NOMO-1 treated with dmso at 0.1 percent for 144 hours (cell line): Measurements from ENCODE around the gene HSCB.
"Not testable (repeated sequence)": the region's sequence is repeated elsewhere in the genome, so short reads cannot be mapped to it uniquely, and the experiment has no call there.

Experiments
- DNase-seq: peaks from one replicate; lab custom pipeline; 2025; ENCODE audit not compliant: unreplicated experiment; lab: John Stamatoyannopoulos, UW

Gene HSCB

GRCh38 chr22:28738876-28739275 lies 3.0 kb upstream of the HSCB start:
- not testable (repeated sequence) for DNase-seq

- no peak for DNase-seq
Measured at GRCh38 chr22:28741200-28741784, 547 bp upstream of the HSCB start.

GRCh38 chr22:28742562-28742962 lies 723 bp downstream of the HSCB start:
- DNase-seq = no peak

GRCh38 chr22:28743852-28744251 lies 2.0 kb downstream of the HSCB start:
- DNase-seq = no peak

DNA sequence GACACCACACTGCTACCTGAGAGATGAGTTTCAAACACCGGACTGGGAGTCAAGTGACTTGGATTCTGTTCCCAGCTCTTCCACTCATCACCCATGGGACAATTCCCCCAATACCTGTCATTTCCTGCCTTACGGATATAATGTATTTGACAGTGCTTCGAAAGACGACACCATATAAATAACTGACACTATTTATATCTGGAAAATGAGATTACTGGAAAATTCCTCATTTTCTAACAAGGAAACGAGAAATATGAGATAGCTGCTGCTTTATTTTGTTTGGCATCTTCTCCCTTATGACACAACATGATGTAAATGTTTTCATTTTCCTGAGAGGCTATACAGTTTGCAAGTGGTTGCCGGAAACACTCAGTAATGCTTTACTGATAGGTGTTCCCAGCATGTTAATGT lies 8.6 kb downstream of the HSCB start:
- no peak for DNase-seq

DNA sequence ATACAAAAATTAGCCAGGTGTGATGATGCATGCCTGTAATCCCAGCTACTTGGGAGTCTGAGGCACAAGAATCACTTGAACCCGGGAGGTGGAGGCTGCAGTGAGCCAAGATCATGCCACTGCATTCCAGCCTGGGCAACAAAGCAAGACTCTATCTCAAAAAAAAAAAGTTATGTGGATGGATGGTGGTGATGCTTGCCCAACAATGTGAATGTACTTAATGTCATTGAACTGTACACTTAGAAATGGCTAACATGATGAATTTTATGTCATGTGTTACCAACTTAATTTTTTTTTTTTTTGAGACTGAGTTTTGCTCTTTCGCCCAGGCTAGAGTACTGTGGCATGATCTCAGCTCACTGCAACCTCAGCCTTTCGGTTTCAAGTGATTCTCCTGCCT lies 12.7 kb downstream of the HSCB start:
- DNase-seq = not testable (repeated sequence)

GRCh38 chr22:28759861-28760560 lies 18.2 kb downstream of the HSCB start:
- peak; percentile 39 for DNase-seq

DNA sequence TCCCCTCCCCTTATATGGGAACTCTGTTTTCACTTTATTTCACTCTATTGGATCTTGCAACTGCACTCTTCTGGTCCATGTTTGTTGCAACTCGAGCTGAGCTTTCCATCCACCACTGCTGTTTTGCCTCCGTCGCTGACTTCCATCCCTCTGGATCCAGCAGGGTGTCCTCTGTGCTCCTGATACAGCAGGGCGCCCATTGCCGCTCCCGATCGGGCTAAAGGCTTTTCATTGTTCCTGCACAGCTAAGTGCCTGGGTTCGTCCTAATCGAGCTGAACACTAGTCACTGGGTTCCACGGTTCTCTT lies 19.6 kb downstream of the HSCB start:
- no peak for DNase-seq

- not testable (repeated sequence) for DNase-seq
Measured at GRCh38 chr22:28762000-28762399, 20.2 kb downstream of the HSCB start.

DNA sequence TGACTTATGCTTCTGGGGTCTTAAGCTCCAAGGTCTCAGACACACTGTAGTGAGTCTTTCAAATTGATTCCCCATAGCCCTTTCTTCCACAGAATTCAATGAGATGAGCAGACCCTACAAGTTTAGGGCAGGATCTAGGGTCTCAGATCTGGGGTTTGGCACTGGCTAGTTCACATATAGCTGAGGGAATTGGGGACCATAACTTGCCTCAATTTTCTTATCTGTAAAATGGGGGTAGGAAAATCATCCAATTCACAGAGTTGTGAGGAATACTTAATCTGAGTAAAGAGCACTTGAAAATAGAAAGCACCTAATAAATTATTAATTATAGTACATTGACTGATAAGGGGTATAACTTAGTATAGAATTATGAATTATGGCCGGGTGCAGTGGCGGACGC lies 24.8 kb downstream of the HSCB start:
- no peak for DNase-seq

DNA sequence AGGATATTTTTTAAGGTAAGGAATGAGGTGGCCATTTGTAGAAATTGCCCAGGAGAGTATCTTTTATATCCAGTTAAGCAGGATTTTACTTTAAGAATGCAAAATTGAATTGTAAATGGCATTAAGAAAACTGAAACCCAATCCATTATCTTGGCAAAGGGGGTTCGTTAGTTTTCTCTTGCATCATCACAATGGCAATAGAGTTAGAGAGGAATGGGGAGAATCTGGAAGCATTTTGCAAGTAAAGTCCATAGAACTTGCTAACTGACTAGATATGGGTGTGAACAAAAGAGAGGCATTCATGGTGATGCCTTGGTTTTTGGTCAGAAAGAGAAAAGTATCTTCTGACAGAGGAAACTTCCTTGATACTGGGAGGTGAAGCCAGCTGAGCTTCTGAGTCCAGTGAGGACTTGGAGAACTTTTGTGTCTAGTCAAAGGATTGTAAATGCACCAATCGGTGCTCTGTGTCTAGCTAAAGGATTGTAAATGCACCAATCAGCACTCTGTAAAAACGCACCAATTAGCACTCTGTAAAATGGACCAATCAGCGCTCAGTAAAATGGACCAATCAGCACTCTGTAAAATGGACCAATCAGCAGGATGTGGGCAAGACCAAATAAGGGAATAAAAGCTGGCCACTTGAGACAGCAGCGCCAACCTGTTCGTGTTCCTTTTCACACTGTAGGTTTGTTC lies 27.0 kb downstream of the HSCB start:
- DNase-seq = no peak

DNA sequence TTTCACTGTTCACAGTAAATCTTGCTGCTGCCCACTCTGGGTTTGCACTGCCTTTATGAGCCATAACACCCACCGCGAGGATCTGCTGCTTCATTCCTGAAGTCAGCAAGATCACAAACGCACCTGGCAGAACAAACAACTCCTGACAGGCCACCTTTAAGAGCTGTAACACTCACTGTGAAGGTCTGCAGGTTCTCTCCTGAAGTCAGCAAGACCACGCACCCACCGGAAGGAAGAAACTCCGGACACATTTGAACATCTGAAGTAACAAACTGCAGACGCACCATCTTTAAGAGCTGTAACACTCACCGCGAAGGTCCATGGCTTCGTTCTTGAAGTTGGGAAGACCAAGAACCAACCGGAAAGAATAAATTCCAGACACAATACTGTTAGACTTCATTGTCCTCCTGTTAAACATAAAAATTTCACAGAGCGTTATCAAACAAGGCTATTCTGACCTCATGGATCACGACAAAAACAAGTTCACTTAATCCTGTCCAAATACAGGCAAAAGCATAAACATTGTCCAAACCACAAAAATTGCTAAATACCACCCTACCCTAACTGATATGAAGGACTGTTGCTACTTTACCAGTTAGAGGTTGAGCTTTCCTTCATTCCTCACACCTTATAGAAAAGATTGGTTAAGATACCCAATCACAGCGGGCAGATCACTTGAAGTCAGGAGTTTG lies 27.7 kb downstream of the HSCB start:
- no peak for DNase-seq

- DNase-seq = no peak
Measured at GRCh38 chr22:28771195-28771791, 29.5 kb downstream of the HSCB start.

- peak; percentile 93 for DNase-seq
Measured at GRCh38 chr22:28772633-28773460, 31.0 kb downstream of the HSCB start, which contains the start of gene CCDC117. Gene CCDC117, plus strand, starts transcription at chr22:28772695. Its CDS starts 155 bp downstream, at chr22:28772850.

DNA sequence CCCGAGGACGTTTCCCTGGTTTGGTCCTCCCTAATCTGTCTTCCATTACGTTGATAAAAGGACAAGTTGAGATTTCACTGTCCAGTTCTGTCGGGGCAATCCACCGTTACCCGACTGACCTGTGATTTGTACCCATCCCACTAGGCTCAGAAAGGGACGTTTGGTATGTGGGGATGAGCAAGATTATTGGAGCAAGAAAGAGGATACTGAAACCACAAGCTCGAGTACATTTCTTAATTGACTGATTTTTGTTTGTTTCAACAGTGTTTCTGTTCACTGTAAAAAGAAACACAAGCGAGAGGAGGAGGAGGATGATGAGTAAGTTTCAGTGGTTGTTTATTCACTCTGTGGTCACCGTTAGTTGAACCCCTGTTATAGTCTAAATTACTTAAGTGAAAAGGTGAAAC lies 31.6 kb downstream of the HSCB start:
- no peak for DNase-seq

GRCh38 chr22:28774378-28774777 lies 32.5 kb downstream of the HSCB start:
- no peak for DNase-seq

- DNase-seq = no peak
Measured at GRCh38 chr22:28779833-28780232, 38.0 kb downstream of the HSCB start.

DNA sequence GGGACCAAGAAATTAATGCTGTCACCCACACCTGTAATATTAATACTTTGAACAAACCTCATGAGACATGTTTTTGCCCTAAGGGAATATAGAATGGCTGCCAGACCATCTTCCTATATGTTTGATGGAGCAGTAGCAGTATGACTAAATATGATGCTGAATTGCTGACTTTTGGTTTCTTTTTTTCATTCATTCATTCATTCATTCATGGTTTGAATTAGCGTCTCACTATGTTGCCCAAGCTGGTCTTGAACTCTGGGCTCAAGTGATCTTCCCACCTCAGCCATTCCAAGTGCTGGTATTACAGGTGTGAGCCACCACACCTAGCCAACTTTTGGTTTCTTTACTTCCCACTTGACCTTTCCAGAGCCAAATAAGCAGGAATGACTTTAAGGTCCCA lies 38.5 kb downstream of the HSCB start:
- DNase-seq = no peak

DNA sequence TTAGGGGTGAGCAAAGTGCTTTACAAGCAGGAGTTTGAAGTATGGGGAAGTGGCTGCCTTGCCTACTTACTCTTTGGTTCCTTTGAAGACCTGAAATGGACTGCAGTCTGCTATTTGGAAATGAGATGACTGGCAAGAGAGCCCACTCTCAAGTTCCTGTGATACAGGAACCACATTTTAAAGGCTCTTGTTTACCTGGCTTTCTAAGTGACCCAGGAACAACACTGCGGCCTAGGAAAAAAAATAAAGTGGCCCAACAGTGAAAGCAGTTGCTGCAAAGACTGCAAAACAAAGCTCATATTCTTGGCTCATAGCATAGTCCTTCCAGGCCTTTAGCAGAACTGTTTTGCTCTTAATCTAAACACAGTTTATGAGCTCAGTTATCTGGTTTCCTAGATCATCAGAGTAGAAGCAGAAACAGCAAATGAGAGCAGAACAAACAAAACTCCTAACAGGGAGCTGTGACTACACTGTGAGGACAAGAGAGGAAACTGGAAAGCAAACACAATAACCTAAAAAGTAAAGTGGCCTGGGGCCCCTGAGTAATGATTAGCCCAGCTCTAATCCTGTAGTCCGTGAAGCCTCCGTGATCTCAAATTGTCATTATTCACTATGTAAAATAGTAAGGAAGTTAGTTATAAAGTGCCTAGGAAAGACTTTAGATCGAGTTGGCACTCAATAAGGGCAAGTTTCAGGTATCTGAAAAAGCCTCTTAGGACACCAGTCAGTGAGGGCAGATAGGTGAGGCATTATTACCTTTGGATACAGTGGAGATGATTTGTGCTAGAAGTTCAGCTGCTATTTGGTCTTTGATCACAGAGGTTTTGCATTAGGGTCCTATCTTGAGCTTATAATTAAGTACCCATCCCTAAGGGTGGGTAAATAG lies 42.2 kb downstream of the HSCB start:
- no peak for DNase-seq

- DNase-seq = no peak
Measured at GRCh38 chr22:28788601-28789000, 46.8 kb downstream of the HSCB start.
